Mesenchymal stem cell (in vitro differentiated cells and primary cell): ENCODE measurements around the gene RNASEL.

Experiments used
- DNase-seq: peaks from one replicate; pipeline ENCODE4 v3.0.0-alpha.2; 2013
- H2AFZ ChIP-seq: one replicate; pipeline ENCODE4 v1.6.1; 2013; ENCODE audit warnings: low read depth, mild to moderate bottlenecking, control low read depth, inconsistent platforms, low read length, moderate library complexity
- H2AK5ac ChIP-seq: 2 replicates; pipeline ENCODE4 v1.6.1; 2013; ENCODE audit warnings: low read length, moderate library complexity, mild to moderate bottlenecking, inconsistent platforms; ENCODE audit not compliant: severe bottlenecking
- H2BK120ac ChIP-seq: one replicate; pipeline ENCODE4 v1.6.1; 2013; ENCODE audit warnings: low read depth, mild to moderate bottlenecking, inconsistent platforms, low read length, moderate library complexity
- H2BK12ac ChIP-seq, 2 experiments: one replicate each; pipeline ENCODE4 v1.6.1; 2013; ENCODE audit warnings: inconsistent platforms in 2 of 2, low read length in 2 of 2, mild to moderate bottlenecking in 2 of 2, moderate library complexity in 2 of 2, control low read depth in 1 of 2
- H2BK15ac ChIP-seq: one replicate; pipeline ENCODE4 v1.6.1; 2013; ENCODE audit warnings: mild to moderate bottlenecking, low read depth, inconsistent platforms; ENCODE audit not compliant: poor library complexity, severe bottlenecking
- H2BK5ac ChIP-seq: 2 replicates; pipeline ENCODE4 v1.6.1; 2013; ENCODE audit warnings: low read depth, mild to moderate bottlenecking, low read length, control low read depth, inconsistent platforms; ENCODE audit not compliant: poor library complexity, severe bottlenecking
- H3K14ac ChIP-seq, 2 experiments: one replicate each; pipeline ENCODE4 v1.6.1; 2013; ENCODE audit warnings: inconsistent platforms in 2 of 2, low read length in 2 of 2, control low read depth in 1 of 2, mild to moderate bottlenecking in 1 of 2, moderate library complexity in 1 of 2
- H3K18ac ChIP-seq, 2 experiments: one replicate each; pipeline ENCODE4 v1.6.1; 2013; ENCODE audit warnings: inconsistent platforms in 2 of 2, low read length in 2 of 2, control low read depth in 1 of 2, low read depth in 1 of 2, mild to moderate bottlenecking in 1 of 2
- H3K23ac ChIP-seq, 2 experiments: one replicate each; pipeline ENCODE4 v1.6.1; 2013; ENCODE audit warnings: inconsistent platforms in 2 of 2, low read length in 2 of 2, mild to moderate bottlenecking in 2 of 2, moderate library complexity in 2 of 2, control low read depth in 1 of 2
- H3K27ac ChIP-seq: 2 replicates; pipeline ENCODE4 v1.5.1; 2013; ENCODE audit warnings: mild to moderate bottlenecking, moderate library complexity, low read length, control low read depth, inconsistent platforms; ENCODE audit not compliant: poor library complexity, severe bottlenecking
- H3K27me3 ChIP-seq, 2 experiments: 2 replicates each; pipeline versions ENCODE4 v1.6.1 to v1.7.0; 2013; ENCODE audit warnings: low read length in 2 of 2, mild to moderate bottlenecking in 2 of 2, moderate library complexity in 2 of 2, control low read depth in 1 of 2, inconsistent platforms in 1 of 2; ENCODE audit not compliant: control insufficient read depth in 1 of 2, insufficient read depth in 1 of 2
- H3K36me3 ChIP-seq, 2 experiments: 2 replicates each; pipeline versions ENCODE4 v1.6.1 to v1.7.0; 2013; ENCODE audit warnings: low read length in 2 of 2, control low read depth in 1 of 2, inconsistent platforms in 1 of 2, low read depth in 1 of 2, mild to moderate bottlenecking in 1 of 2; ENCODE audit not compliant: insufficient read depth in 2 of 2, control insufficient read depth in 1 of 2
- H3K4ac ChIP-seq, 2 experiments: one replicate each; pipeline ENCODE4 v1.6.1; 2013; ENCODE audit warnings: inconsistent platforms in 2 of 2, low read length in 2 of 2, mild to moderate bottlenecking in 2 of 2, moderate library complexity in 2 of 2, control low read depth in 1 of 2, low read depth in 1 of 2
- H3K4me1 ChIP-seq: 2 replicates; pipeline ENCODE4 v1.6.1; 2013; ENCODE audit warnings: low read depth, low read length, control low read depth; ENCODE audit not compliant: control insufficient read depth, insufficient read depth
- H3K4me2 ChIP-seq: 2 replicates; pipeline ENCODE4 v1.6.1; 2013; ENCODE audit warnings: low read length, mild to moderate bottlenecking, inconsistent platforms; ENCODE audit not compliant: poor library complexity, severe bottlenecking
- H3K4me3 ChIP-seq, 2 experiments: 2 replicates each; pipeline versions ENCODE4 v1.5.1 to v1.7.0; 2013; ENCODE audit warnings: low read length in 2 of 2, mild to moderate bottlenecking in 2 of 2, control low read depth in 1 of 2, low read depth in 1 of 2; ENCODE audit not compliant: insufficient read depth in 1 of 2
- H3K79me1 ChIP-seq: replicated peaks from 2 replicates; pipeline ENCODE4 v1.6.1; 2013; ENCODE audit warnings: mild to moderate bottlenecking, control low read depth, low read length, inconsistent platforms; ENCODE audit not compliant: poor library complexity, severe bottlenecking
- H3K9ac ChIP-seq: 2 replicates; pipeline ENCODE4 v1.7.0; 2013; ENCODE audit warnings: mild to moderate bottlenecking, low read length, moderate library complexity
- H3K9me3 ChIP-seq: 2 replicates; pipeline ENCODE4 v1.7.0; 2013; ENCODE audit warnings: mild to moderate bottlenecking, low read length; ENCODE audit not compliant: control insufficient read depth
- H4K8ac ChIP-seq: one replicate; pipeline ENCODE4 v1.6.1; 2013; ENCODE audit warnings: inconsistent platforms, mild to moderate bottlenecking, low read length, moderate library complexity
- H4K91ac ChIP-seq: one replicate; pipeline ENCODE4 v1.6.1; 2013; ENCODE audit warnings: mild to moderate bottlenecking, low read length, inconsistent platforms
- WGBS: methylation state at CpG from one replicate; pipeline ENCODE4 v1.1.7; 2013; ENCODE audit warnings: mixed read lengths; 5-methylcytosine and 5-hydroxymethylcytosine counted together

Gene RNASEL

DNA sequence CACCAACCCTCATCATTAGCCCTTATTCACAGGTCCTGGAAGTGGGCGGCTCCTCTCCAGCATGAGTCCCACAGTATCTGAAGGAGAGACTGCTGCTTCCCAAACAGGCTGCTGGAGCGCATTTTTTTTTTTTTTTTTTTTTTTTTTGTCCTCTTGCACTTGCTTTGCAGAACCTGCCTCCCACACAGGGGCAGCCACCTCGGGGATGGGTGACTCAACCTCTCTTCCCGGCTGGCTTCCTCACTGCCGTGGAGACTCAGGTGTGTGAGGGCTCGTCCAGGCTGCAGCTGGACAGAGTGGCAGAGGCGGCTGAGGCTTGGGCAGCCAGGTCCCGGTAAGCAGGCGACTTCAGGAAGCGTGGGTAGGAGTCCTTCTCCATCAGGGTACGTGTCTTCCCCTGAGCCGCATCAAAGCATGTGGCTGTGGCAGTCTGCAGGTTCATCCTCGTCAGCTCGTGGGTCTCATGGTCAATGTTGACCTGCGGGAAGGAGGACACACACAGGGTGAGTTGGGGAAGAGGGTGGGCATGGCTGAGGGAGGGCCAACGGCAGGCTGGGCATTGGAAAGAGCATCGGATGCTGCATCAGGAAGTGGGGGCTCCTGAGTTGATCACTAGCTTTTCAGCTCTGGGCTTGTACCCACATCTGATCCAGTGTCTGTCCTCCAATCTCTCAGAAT, 11.1 kb upstream of the RNASEL start:
- H4K8ac ChIP-seq: no peak overlapping the region
- H3K27me3 ChIP-seq: peaks cover 7 to 44% of the 10 kb centered on the region in 2 experiments
- H3K14ac ChIP-seq: no peak overlapping the region
- no peak overlapping the region for H2BK5ac ChIP-seq
- H3K4me1 ChIP-seq: peaks cover 7% of the 10 kb centered on the region
- no peak overlapping the region for H3K4ac ChIP-seq
- H3K4me2 ChIP-seq: no peak overlapping the region
- no peaks in the 10 kb centered on the region for H3K79me1 ChIP-seq
- no peak overlapping the region for H2AFZ ChIP-seq
- no peak overlapping the region for H2BK12ac ChIP-seq
- no peak overlapping the region for H3K27ac ChIP-seq
- H3K9me3 ChIP-seq: no peaks in the 10 kb centered on the region
- H3K4me3 ChIP-seq: no peak overlapping the region
- WGBS: 91% methylated on average over 17 of the region's 17 CpGs
- no peak overlapping the region for H2AK5ac ChIP-seq
- H3K36me3 ChIP-seq: peaks cover 0 to 16% of the 10 kb centered on the region in 2 experiments
- DNase-seq: no peak
- H3K23ac ChIP-seq: no peak overlapping the region
- no peak overlapping the region for H3K18ac ChIP-seq
- H3K9ac ChIP-seq: no peak overlapping the region
- no peak overlapping the region for H2BK120ac ChIP-seq
- H4K91ac ChIP-seq: no peak overlapping the region
- no peak overlapping the region for H2BK15ac ChIP-seq

DNA sequence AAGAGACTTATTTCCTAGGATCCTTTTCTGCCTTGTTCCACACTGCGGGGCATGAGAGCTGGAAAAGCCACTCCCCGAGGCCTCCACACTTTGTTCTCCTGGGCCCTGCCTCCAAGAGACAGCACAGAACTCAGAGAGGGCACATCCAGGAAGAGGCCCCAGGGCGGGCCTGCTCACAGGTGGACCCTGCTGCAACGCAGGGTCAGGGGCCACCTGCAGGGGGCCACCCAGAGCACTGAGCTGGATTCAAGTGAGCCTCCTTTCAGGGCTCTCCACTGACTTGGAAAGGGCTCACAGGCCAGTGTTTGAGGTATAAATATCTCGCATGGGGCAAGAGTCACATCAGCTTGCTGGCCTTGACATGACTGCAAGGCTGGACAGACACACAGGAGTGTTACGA, 10.3 kb upstream of the RNASEL start:
- H3K27ac ChIP-seq: no peak overlapping the region
- H3K4me3 ChIP-seq: no peak overlapping the region
- H3K4me2 ChIP-seq: no peak overlapping the region
- H2BK120ac ChIP-seq: no peak overlapping the region
- no peak overlapping the region for H2BK15ac ChIP-seq
- no peak overlapping the region for H2AK5ac ChIP-seq
- no peak overlapping the region for H3K14ac ChIP-seq
- no peak overlapping the region for H2BK12ac ChIP-seq
- H2AFZ ChIP-seq: no peak overlapping the region
- no peak overlapping the region for H3K4ac ChIP-seq
- H3K18ac ChIP-seq: no peak overlapping the region
- H3K9ac ChIP-seq: no peak overlapping the region
- peaks cover 4% of the 10 kb centered on the region for H3K4me1 ChIP-seq
- no peak overlapping the region for H4K91ac ChIP-seq
- no peak for DNase-seq
- 85% methylated on average over 6 of the region's 6 CpGs for WGBS
- H3K9me3 ChIP-seq: no peaks in the 10 kb centered on the region
- H3K36me3 ChIP-seq: peaks cover 0 to 16% of the 10 kb centered on the region in 2 experiments
- no peak overlapping the region for H3K23ac ChIP-seq
- H4K8ac ChIP-seq: no peak overlapping the region
- H2BK5ac ChIP-seq: no peak overlapping the region
- no peaks in the 10 kb centered on the region for H3K79me1 ChIP-seq
- H3K27me3 ChIP-seq: peaks cover 0 to 36% of the 10 kb centered on the region in 2 experiments

DNA sequence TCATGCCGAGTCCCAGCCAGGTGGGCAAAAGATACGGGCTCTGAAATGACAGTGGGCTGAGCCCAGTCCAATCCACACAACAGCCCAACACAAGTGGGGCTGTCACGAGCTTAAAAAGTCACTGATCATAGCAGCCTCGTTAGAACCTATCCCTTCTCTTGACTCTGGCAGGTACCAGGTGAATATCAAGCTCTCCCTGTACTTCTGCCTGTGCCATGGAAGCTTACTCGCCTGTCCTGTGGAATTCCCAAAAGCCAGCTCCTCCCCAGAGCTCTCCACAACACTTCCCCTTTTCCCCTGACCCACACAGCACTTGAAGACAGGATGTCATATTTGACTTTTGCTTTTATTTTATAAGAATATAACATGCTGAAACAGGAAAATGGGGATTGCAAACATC, 9.2 kb upstream of the RNASEL start:
- Histone ChIP-seq H3K4ac (no peak overlapping the region), H3K79me1 (no peaks in the 10 kb centered on the region), H2BK120ac (no peak overlapping the region), H2AFZ (no peak overlapping the region), H3K36me3 (peaks cover 0 to 16% of the 10 kb centered on the region in 2 experiments), H3K4me1 (no peaks in the 10 kb centered on the region), H2AK5ac (no peak overlapping the region), H3K27ac (no peak overlapping the region), H2BK15ac (no peak overlapping the region), H3K9ac (no peak overlapping the region), H3K27me3 (peaks cover 0 to 30% of the 10 kb centered on the region in 2 experiments), H3K23ac (no peak overlapping the region), H3K4me2 (no peak overlapping the region), H2BK5ac (no peak overlapping the region), H4K8ac (no peak overlapping the region), H3K18ac (no peak overlapping the region), H3K14ac (no peak overlapping the region), H2BK12ac (no peak overlapping the region), H4K91ac (no peak overlapping the region), H3K9me3 (no peaks in the 10 kb centered on the region), H3K4me3 (no peak overlapping the region)
- 84% methylated on average over 5 of the region's 5 CpGs for WGBS
- DNase-seq: no peak

DNA sequence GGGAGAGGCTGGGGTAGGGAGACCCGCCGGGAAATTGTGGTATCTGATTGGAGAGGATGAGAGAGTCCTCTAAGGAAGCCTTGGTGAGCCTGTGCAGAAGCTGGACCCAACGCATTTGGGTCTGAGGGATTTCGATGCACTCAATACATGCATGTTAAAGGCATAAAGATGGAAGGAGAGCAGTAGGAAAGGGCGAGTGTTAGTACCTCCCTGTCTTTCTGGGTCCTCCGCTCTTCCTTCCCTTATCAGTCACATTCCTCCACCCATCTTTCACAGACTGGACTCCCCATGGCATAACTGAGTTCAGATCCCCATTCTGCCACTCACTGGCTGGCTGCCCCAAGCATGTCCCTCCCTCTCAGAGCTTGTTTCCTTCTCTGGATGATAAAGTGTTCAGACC, 7.9 kb upstream of the RNASEL start:
- no peak for DNase-seq
- Histone ChIP-seq H4K91ac (no peak overlapping the region), H3K9ac (no peak overlapping the region), H3K79me1 (no peaks in the 10 kb centered on the region), H3K4me1 (no peaks in the 10 kb centered on the region), H3K14ac (no peak overlapping the region), H3K4me3 (no peak overlapping the region), H2AFZ (no peak overlapping the region), H4K8ac (no peak overlapping the region), H2BK12ac (no peak overlapping the region), H2BK5ac (no peak overlapping the region), H2BK120ac (no peak overlapping the region), H3K36me3 (peaks cover 0 to 16% of the 10 kb centered on the region in 2 experiments), H3K4ac (no peak overlapping the region), H3K23ac (no peak overlapping the region), H2BK15ac (no peak overlapping the region), H3K27me3 (peaks cover 0 to 23% of the 10 kb centered on the region in 2 experiments), H3K27ac (no peak overlapping the region), H3K9me3 (no peaks in the 10 kb centered on the region), H3K18ac (no peak overlapping the region), H3K4me2 (no peak overlapping the region), H2AK5ac (no peak overlapping the region)
- 93% methylated on average over 6 of the region's 6 CpGs for WGBS
